Right lobe of liver (tissue), 6 donors: Measurements from ENCODE around the gene LAMB3. TPM values are rescaled to one million over a fixed set of nuclear protein-coding genes. Genes with fewer than 3 reads are reported as not detected.

Source experiments
- ATAC-seq, 4 donors: fragments of 200-7000 bp; cut with Tn5 transposase; one replicate each; pipeline ENCODE4 v1.9.1; 2020; ENCODE audit warnings: mild to moderate bottlenecking in 4 of 4, moderate library complexity in 4 of 4
- DNase-seq, 3 donors: peaks; one replicate each; pipeline ENCODE4 v3.0.0-alpha.2; 2020
- H3K27ac ChIP-seq, 3 donors: fragments of 200-600 bp; one replicate each; pipeline ENCODE4 v1.8.0; 2022
- H3K27me3 ChIP-seq, 2 donors: fragments of 200-600 bp; one replicate each; pipeline ENCODE4 v1.8.0; 2022
- H3K36me3 ChIP-seq, 4 donors: fragments of 200-600 bp; sonication (generic) in 1 of 4; one replicate each; pipeline versions ENCODE4 v1.5.1 to v1.8.0; 2017 to 2022; ENCODE audit warnings: control low read depth in 1 of 4
- H3K4me1 ChIP-seq, 4 donors: fragments of 200-600 bp; sonication (generic) in 1 of 4; one replicate each; pipeline versions ENCODE4 v1.5.1 to v1.8.0; 2017 to 2022; ENCODE audit warnings: control low read depth in 1 of 4
- H3K4me3 ChIP-seq, 3 donors: fragments of 200-600 bp; one replicate each; pipeline ENCODE4 v1.8.0; 2022
- H3K9me3 ChIP-seq, 4 donors: fragments of 200-600 bp; sonication (generic) in 1 of 4; one replicate each; pipeline versions ENCODE4 v1.5.1 to v1.8.0; 2017 to 2022; ENCODE audit warnings: control low read depth in 1 of 4
- CTCF ChIP-seq, 4 donors: fragments of 200-600 bp in 3 of 4; fragments of 450-650 bp in 1 of 4; IDR thresholded peaks; one replicate each; pipeline versions ENCODE4 v1.5.1 to v1.8.0; 2016 to 2022; ENCODE audit warnings: antibody characterized with exemption in 4 of 4, mild to moderate bottlenecking in 2 of 4
- POLR2A ChIP-seq: fragments of 450-650 bp; IDR thresholded peaks from one replicate; pipeline ENCODE4 v1.6.1; 2017; ENCODE audit warnings: antibody characterized with exemption, mild to moderate bottlenecking
- WGBS: methylation state at CpG from one replicate; pipeline ENCODE4 v1.1.6; 2018; ENCODE audit warnings: low coverage, low lambda C conversion rate; ENCODE audit not compliant: insufficient coverage; ENCODE audit errors: missing lambda C conversion rate; 5-methylcytosine and 5-hydroxymethylcytosine counted together
- intact Hi-C, 2 donors: fragments of 100-400 bp; cut with DNase I; formaldehyde crosslinking; loops; one replicate each; pipeline versions ENCODE4 v1.11.2 to v1.14.1; 2022
- total RNA-seq, 6 experiments: library from RNA; depleted of rRNA in 2 of 6; stranded (reverse); fragments of >200 nt in 2 of 6; fragmentation: NEBNext Ultra II Directional in 3 of 6; extraction: Animal tissue kit (Norgen Biotek cat#: 25700) in 3 of 6; gene quantifications; one replicate each; pipeline versions ENCODE4 v1.1.0 to v1.2.4, GENCODE V29; 2016 to 2023
- donor health status: DM: no; HTN: yes; CAD: no.
- donor health status: DM: no; HTN: no; CAD: no.
- donor health status: DM: no; HTN: no; CAD: no.
- donor health status: DM: no; HTN: yes; CAD: no.
- donor health status: DM: no; HTN: yes; CAD: no.

Gene LAMB3
- total RNA-seq, 6 experiments from 2014 or later: 5.0 to 14.6 (median 8.4) TPM

- no peaks in the 10 kb centered on the region for H3K36me3 ChIP-seq
- 18% methylated on average over 2 of the region's 2 CpGs for WGBS
- intact Hi-C loops: no loop called here
- no peak overlapping the region for H3K4me3 ChIP-seq
- TF ChIP-seq POLR2A: no peak
- peak in 1 of 4 donors; percentile 16 for TF ChIP-seq CTCF (IDR thresholded peaks at IDR 0.05)
- H3K27me3 ChIP-seq: no peaks in the 10 kb centered on the region
- ATAC-seq: peak; percentile 67 to 79 (median 72)
- peak in 1 of 3 donors; percentile 64 for DNase-seq
- peaks cover 0 to 22% (median 7%) of the 10 kb centered on the region in 4 donors for H3K4me1 ChIP-seq
- peak overlapping the region; percentile 6 to 47 (median 44) for H3K27ac ChIP-seq
- no peaks in the 10 kb centered on the region for H3K9me3 ChIP-seq
Observed at GRCh38 chr1:209643285-209644020, 8.8 kb downstream of the LAMB3 start.

- ATAC-seq: peak in 2 of 4 donors; percentile 7 to 10
- Histone ChIP-seq H3K4me3 (no peak overlapping the region), H3K4me1 (peaks cover 0 to 22% (median 7%) of the 10 kb centered on the region in 4 donors), H3K36me3 (no peaks in the 10 kb centered on the region), H3K9me3 (no peaks in the 10 kb centered on the region), H3K27ac (peak overlapping the region; percentile 6 to 47 (median 44)), H3K27me3 (no peaks in the 10 kb centered on the region)
- DNase-seq: no peak
- intact Hi-C loops: no loop called here
- no peak for TF ChIP-seq POLR2A
- no peak for TF ChIP-seq CTCF (IDR thresholded peaks at IDR 0.05)
- 14% methylated on average over 3 of the region's 3 CpGs for WGBS
Observed at GRCh38 chr1:209642816-209643215, 9.4 kb downstream of the LAMB3 start.

GRCh38 chr1:209641832-209642172 is 10.4 kb downstream of the LAMB3 start:
- WGBS: 29% methylated on average over 5 of the region's 5 CpGs
- intact Hi-C loops: no loop called here
- no peak for TF ChIP-seq POLR2A
- no peak for TF ChIP-seq CTCF (IDR thresholded peaks at IDR 0.05)
- Histone ChIP-seq H3K4me3 (no peak overlapping the region), H3K36me3 (no peaks in the 10 kb centered on the region), H3K9me3 (no peaks in the 10 kb centered on the region), H3K27ac (peak overlapping the region in 1 of 3 donors; percentile 34), H3K4me1 (peaks cover 0 to 21% (median 7%) of the 10 kb centered on the region in 4 donors), H3K27me3 (no peaks in the 10 kb centered on the region)
- DNase-seq (peak in 1 of 3 donors; percentile 66), ATAC-seq (peak; percentile 65 to 82 (median 78))

GRCh38 chr1:209635850-209636249 is 16.4 kb downstream of the LAMB3 start:
- H3K4me1 ChIP-seq: peaks cover 0 to 4% (median 1%) of the 10 kb centered on the region in 4 donors
- WGBS: 79% methylated on average over 5 of the region's 5 CpGs

More at GRCh38 chr1:209635850-209636249, 16.4 kb downstream of the LAMB3 start:
- Histone ChIP-seq H3K9me3 (no peaks in the 10 kb centered on the region), H3K27ac (no peak overlapping the region), H3K36me3 (no peaks in the 10 kb centered on the region), H3K27me3 (no peaks in the 10 kb centered on the region), H3K4me3 (no peak overlapping the region)
- no peak for TF ChIP-seq POLR2A
- no peak for TF ChIP-seq CTCF (IDR thresholded peaks at IDR 0.05)
- DNase-seq (no peak), ATAC-seq (no peak)
- intact Hi-C loops: no loop called here
